Posterior cingulate gyrus (tissue), 11 donors: Measurements from ENCODE around the gene HYAL3.
A peak's percentile ranks its signal among the peaks of the same experiment; 100 is the strongest.
"Not testable (repeated sequence)": the region's sequence is repeated elsewhere in the genome, so short reads cannot be mapped to it uniquely, and the experiment has no call there.

ENCODE experiments used
- DNase-seq, 10 donors: peaks; one replicate each; pipeline versions ENCODE4 v3.0.0 to v3.0.0-alpha.2; 2020 to 2021; ENCODE audit warnings: mixed read lengths in 3 of 10
- intact Hi-C: fragments of 100-400 bp; cut with DNase I; formaldehyde crosslinking; loops from one replicate; pipeline ENCODE4 v1.15.1; 2023

The HYAL3 gene

GRCh38 chr3:50275141-50275995, 23.8 kb downstream of the HYAL3 start:
- DNase-seq: no peak
- intact Hi-C loops: loop anchor here (10.0 kb wide), 1 partner anchor 49 kb away; the partner anchor contains the start of genes HYAL2 and TUSC2

DNA sequence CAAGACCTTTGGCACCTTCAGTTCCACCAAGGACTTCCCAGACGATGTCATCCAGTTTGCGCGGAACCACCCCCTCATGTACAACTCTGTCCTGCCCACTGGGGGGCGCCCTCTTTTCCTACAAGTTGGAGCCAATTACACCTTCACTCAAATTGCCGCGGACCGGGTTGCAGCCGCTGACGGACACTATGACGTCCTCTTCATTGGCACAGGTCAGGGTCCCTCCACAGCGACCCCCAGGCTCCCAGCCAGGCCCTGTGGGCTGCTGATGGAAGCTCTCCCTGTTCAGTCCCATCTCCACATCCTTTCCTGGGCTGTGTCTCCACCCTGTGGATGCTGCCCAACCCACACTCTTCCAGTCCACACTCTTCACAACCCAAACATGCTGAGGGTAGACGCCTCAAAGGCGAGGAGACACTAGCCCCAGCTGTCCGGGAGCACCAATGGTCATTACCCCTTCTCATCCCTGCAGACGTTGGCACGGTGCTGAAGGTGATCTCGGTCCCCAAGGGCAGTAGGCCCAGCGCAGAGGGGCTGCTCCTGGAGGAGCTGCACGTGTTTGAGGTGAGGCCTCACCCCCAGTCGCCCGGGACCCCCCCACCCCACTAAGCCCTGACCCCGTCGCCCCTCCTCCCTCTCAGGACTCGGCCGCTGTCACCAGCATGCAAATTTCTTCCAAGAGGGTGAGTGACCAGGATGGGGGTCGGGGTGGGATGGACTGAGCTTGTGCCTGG, 24.7 kb downstream of the HYAL3 start:
- DNase-seq: peak in 4 of 10 donors; percentile 39 to 63 (median 52)
- intact Hi-C loops: loop anchor here (5.0 to 10.0 kb wide), 2 partner anchors 50 to 82 kb away; partner anchors contain the start of genes GNAT1, HYAL2 and TUSC2

GRCh38 chr3:50273689-50274065, 25.5 kb downstream of the HYAL3 start:
- no peak for DNase-seq
- intact Hi-C loops: loop anchor here (1.0 to 10.0 kb wide), 4 partner anchors 46 to 152 kb away; partner anchors contain the start of genes GNAT1, HYAL2 and TUSC2

- peak; percentile 79 to 98 (median 92) for DNase-seq
- intact Hi-C loops: loop anchor here (1.0 to 10.0 kb wide), 5 partner anchors 13 to 152 kb away; partner anchors contain the start of genes GNAT1, HYAL2 and TUSC2
Observed at GRCh38 chr3:50272911-50273688, 26.1 kb downstream of the HYAL3 start.

GRCh38 chr3:50272538-50272910, 26.7 kb downstream of the HYAL3 start:
- intact Hi-C loops: loop anchor here (1.0 to 10.0 kb wide), 3 partner anchors 12 to 80 kb away; partner anchors contain the start of genes GNAT1, HYAL2 and TUSC2
- not testable (repeated sequence) for DNase-seq

GRCh38 chr3:50271314-50271936, 27.8 kb downstream of the HYAL3 start:
- intact Hi-C loops: loop anchor here (5.0 to 10.0 kb wide), 2 partner anchors 53 to 79 kb away; partner anchors contain the start of genes GNAT1, HYAL2 and TUSC2
- no peak for DNase-seq

GRCh38 chr3:50270422-50271224, 28.6 kb downstream of the HYAL3 start:
- intact Hi-C loops: loop anchor here (5.0 to 10.0 kb wide), 2 partner anchors 54 to 78 kb away; partner anchors contain the start of genes GNAT1, HYAL2 and TUSC2
- peak in 2 of 10 donors; percentile 34 to 86 for DNase-seq

DNA sequence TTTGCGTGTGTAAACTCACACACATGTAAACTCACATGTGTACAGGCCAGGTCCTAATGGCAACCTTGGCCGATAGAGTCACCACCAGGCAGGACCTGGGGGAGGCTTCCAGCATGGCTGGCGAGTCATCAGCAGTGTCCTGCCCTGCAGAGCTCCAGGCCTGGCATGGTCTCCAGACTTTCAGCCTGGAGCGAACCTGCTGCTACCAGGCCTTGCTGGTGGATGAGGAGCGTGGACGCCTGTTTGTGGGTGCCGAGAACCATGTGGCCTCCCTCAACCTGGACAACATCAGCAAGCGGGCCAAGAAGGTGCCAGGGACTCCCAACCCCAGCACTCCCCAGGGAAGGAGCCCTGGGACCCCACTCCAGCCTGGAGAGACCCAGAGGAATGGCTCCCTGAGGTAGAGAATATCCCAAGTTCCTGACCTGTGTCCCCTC, 29.2 kb downstream of the HYAL3 start:
- intact Hi-C loops: loop anchor here (5.0 to 10.0 kb wide), 2 partner anchors 55 to 78 kb away; partner anchors contain the start of genes GNAT1, HYAL2 and TUSC2
- DNase-seq: no peak

DNA sequence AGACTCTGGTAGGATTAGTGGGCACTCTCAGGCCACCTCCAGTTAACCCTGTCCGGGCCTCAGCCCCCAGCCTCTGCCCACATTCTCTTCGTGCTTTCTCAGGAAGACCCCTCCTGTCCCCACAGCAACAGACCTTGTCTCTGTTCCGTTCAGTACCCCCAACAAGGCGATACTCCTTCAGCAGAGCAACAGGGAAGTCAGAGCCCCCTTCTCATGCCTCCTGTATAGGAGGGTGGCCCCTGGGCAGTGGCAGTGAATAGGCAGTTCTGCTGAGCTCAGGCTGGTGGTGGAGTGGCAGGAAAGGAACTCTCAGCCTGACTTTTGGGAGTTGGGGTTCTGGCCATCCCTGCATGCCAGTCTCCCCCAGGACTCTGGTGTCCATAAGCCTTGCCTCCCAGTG, 29.7 kb downstream of the HYAL3 start:
- no peak for DNase-seq
- intact Hi-C loops: no loop called here

DNA sequence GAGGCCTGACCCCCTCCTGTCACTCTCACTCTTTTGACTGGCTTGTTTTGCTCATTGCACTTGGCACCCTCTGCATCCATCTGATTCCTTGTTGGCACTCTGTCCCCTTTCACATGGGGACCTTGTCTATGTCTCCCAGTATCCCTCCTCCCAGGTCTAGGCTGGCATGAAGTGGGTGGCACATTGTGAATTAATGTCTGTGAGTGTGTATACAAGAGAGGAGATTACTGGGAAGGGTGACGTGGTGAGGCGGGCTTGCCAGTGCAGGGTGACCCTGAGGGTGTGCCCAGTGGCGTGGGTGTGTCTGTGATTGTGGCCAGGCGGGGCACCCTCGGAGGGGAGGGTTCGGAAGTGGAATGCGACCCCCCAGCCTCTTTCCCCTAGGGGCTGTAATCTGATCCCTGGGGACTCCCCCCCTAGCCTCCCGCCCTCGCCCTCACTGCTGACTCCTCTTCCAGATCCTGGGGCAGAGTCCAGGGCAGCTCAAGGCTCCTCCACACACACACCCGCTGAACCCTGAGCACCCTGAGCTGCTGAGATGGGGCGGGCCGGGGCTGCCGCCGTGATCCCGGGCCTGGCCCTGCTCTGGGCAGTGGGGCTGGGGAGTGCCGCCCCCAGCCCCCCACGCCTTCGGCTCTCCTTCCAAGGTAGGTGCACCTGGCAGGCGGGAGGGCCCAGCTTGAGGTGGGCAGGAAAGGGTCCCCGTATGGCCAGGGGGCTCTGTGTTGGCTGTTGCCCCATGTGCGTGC, 30.3 kb downstream of the HYAL3 start, which contains the start of gene SEMA3B:
SEMA3B (plus strand) TSS at position 445 of the 749 bp plus-strand sequence; CDS start at position 539, 94 bp downstream.
- peak in 5 of 10 donors; percentile 53 to 92 (median 67) for DNase-seq
- intact Hi-C loops: no loop called here

DNA sequence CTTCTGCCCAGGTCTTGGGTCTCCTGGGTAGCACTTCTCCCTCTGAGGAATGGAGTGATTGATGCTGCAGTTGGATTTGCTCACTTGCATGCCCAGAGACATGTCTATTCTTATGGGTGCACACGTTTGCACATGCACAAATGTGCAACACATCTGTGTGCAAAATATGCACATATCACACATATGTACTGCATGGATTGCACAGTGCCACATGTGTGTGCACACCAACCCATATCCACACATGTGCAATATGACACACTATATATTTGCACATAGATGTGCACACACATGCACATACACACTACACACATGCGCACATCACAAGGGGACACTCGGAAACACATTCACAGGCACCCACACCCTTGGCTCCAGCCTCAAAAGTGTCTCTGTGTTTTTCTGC, 30.9 kb downstream of the HYAL3 start:
- intact Hi-C loops: no loop called here
- peak in 1 of 10 donors; percentile 38 for DNase-seq

DNA sequence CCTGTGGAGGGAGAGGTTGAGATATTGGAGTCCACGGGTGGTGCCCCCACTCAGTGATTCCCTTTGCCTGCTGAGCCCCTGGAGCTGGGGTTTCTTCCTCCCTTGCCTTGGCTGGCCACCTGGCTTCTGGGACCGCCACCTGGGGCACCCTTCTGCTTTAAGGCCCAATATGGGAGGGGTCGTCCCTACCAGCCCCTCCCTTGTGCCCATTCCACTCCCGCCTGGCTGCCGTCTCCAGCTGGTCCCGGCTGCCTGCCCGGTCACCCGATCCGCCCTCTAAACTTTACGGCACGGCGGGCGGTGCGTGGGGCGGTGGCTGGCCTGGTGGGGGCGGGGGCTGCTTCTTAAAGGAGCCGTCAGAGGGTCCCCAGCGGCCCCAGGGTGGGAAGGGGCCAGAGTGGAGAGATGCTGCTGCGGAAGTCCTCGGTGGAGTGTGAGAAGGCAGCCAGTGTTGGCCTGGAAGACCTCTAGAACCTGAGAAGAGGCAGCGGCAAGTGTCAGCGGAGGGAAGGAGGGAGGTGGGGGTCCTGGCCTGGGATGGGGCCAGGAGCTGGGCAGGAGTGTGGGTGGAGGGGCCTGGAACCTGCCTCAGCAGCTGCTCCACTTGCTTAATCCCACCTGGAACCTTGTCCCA, 31.8 kb downstream of the HYAL3 start:
- intact Hi-C loops: no loop called here
- DNase-seq: peak; percentile 62 to 96 (median 68)

DNA sequence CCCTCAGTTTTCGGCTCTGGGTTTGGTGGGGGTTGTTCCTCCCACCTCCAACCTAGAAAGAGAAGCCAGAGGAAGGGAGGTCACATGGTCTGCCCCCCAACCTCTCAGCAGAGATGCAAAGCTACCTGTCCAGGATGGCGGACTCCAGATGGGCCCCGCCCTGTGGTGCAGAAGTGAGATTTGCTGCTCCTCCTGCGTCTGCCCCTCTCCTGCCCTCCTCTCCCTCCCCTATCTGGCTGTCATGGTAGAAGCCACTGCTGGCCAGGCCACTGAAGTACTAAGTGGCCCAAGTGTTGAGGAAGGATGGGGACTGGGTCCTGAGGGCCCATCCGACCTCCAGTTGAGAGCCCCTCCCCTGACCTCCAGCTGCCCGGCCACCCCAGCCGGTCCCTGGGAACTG, 32.4 kb downstream of the HYAL3 start:
- DNase-seq: no peak
- intact Hi-C loops: no loop called here

DNA sequence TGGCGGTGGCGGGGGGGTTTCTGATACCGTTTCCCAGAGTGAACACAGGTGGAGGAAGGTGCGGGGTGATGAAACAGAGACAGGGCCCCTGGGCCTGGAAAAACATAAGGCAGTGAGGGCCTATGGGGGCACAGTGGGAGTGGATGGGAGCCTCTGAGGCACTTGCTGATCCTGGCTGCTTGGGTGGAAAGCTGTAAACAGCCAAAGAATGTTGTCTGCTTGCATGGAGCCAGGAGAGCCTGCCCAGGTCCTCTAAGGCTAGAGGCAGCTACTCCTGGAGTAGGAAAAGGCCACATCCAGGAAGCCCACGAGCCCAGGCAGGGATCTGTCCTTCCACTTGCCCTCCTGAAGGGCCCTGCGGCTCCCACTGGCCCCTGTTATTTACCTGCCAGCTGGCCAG, 33.2 kb downstream of the HYAL3 start:
- intact Hi-C loops: no loop called here
- no peak for DNase-seq

DNA sequence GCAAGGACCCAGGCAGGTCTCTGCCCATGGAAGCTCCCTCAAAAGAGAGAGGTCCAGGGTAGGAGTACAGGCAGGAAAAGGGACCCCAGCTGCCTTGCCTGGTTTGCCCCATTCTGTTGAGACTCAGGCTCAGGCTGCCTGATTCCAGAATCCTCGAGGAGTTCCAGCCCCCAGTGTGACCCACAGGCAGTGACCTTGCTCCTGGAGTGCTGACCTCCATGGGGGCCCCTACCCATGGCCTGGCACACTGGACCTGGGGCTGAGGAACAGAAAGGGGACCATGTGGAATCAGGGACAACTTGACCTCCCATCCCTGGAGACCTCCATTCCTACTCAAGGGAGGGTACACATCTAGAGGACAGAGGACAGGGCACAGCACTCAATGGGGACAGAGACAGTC, 33.6 kb downstream of the HYAL3 start:
- DNase-seq: no peak
- intact Hi-C loops: no loop called here

- intact Hi-C loops: no loop called here
- peak in 1 of 10 donors; percentile 25 for DNase-seq
Observed at GRCh38 chr3:50264964-50265485, 34.2 kb downstream of the HYAL3 start.

- intact Hi-C loops: no loop called here
Observed at GRCh38 chr3:50264383-50264963, 34.7 kb downstream of the HYAL3 start.

More at GRCh38 chr3:50264383-50264963, 34.7 kb downstream of the HYAL3 start:
- peak in 9 of 10 donors; percentile 57 to 96 (median 71) for DNase-seq
